ENCODE measurements around the gene WDR44. TPM values are rescaled to one million over a fixed set of nuclear protein-coding genes. Genes with fewer than 3 reads are reported as not detected.

Gene WDR44
- total and polyA plus RNA-seq, 10 of the 15 experiments (the other 5 are each of a cell fraction or from before 2014, with no cell fraction given), result 3.4 to 14.0 (median 11.6) TPM

- no peak for TF ChIP-seq EP300 (IDR thresholded peaks at IDR 0.05; ENCODE audit: borderline replicate concordance in 1 of 2, control insufficient read depth in 1 of 2, low read depth in 2 of 2, low read length in 2 of 2)
Observed at GRCh38 chrX:118420462-118420861, 74.6 kb downstream of the WDR44 start (continued).

DNA sequence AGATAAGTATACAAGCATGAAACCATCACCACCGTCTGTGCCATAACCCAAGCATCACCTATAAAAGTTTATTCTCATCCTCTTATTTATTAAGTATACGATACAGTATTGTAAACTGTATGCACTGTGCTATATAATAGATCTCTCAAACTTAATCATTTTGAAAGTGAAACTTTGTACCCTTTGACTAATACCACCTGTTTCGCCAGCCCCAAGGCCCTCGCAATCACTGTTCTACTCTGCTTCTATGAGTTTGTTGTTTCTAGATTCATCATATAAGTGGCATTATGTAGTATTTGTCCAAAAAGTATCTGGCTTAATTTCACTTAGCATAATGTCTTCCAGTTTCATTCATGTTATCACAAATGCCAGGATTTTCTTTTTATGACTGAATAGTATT is 77.7 kb downstream of the WDR44 start:
- Histone ChIP-seq H3K27ac (ENCODE audit: control insufficient read depth, insufficient read depth) (no peak overlapping the region), H3K9me3 (replicated peaks; ENCODE audit: control insufficient read depth, insufficient read depth, low read length) (no peaks in the 10 kb centered on the region), H3K9ac (ENCODE audit: control insufficient read depth, insufficient read depth, low read length) (no peak overlapping the region), H4K20me1 (ENCODE audit: control insufficient read depth, insufficient read depth) (no peaks in the 10 kb centered on the region), H3K4me3 (no peak overlapping the region), H3K79me2 (ENCODE audit: control insufficient read depth, insufficient read depth, low read length) (no peaks in the 10 kb centered on the region), H2AFZ (ENCODE audit: control insufficient read depth, low read depth, low read length) (no peak overlapping the region), H3K36me3 (ENCODE audit: control insufficient read depth in 2 of 2, insufficient read depth in 2 of 2, low read length in 1 of 2) (no peaks in the 10 kb centered on the region; a peak in 1 of 4 replicates), H3K27me3 (replicated peaks in 1 of 2; ENCODE audit: control insufficient read depth in 2 of 2, insufficient read depth in 2 of 2, low read length in 1 of 2) (no peaks in the 10 kb centered on the region), H3K4me2 (ENCODE audit: control insufficient read depth, insufficient read depth) (0 out of 2 replicates have a peak overlapping the region, but pooled peaks have one; percentile 17), H3K4me1 (ENCODE audit: control insufficient read depth, insufficient read depth, low read length) (no peaks in the 10 kb centered on the region)
- in situ Hi-C loops (cut with MboI) (no loop called here), intact Hi-C loops (cut with micrococcal nuclease; ENCODE audit: unreplicated experiment) (loop anchor here (5.0 kb wide), 1 partner anchor 76 kb away; the partner anchor contains the start of gene WDR44)
- no TSS peak for BruUV-seq (replicated peaks)
- FAIRE-seq (peak; percentile 68), DNase-seq (ENCODE audit: low read depth, low spot score) (peak; percentile 24), ATAC-seq (peak; percentile 98)
- 3% methylated on average over 4 of the region's 4 CpGs for WGBS (ENCODE audit: insufficient coverage, insufficient replicate concordance, low lambda C conversion rate, missing lambda C conversion rate)
- no peak for TF ChIP-seq ZNF24 (IDR thresholded peaks at IDR 0.05)
- TF ChIP-seq CREM (IDR thresholded peaks at IDR 0.05; ENCODE audit: low read depth), result peak; percentile 29; the same call in 1 of the 2 replicates
- no peak for TF ChIP-seq ATF3 (IDR thresholded peaks at IDR 0.05; ENCODE audit: borderline replicate concordance, extremely low read depth, low read depth, low read length)
- TF ChIP-seq KDM1A (IDR thresholded peaks at IDR 0.05; ENCODE audit: borderline replicate concordance), result no peak
- TF ChIP-seq NFIC (IDR thresholded peaks at IDR 0.05; ENCODE audit: low read depth, low read length), result 0 out of 2 replicates have a peak, but pooled peaks have one; percentile 21
- 0 out of 2 replicates have a peak, but pooled peaks have one; percentile 42 for TF ChIP-seq BCL11A (IDR thresholded peaks at IDR 0.05; ENCODE audit: low read depth, low read length)
- TF ChIP-seq JUNB (IDR thresholded peaks at IDR 0.05), result peak; percentile 94
- TF ChIP-seq RB1 (IDR thresholded peaks at IDR 0.05; ENCODE audit: borderline replicate concordance), result no peak
- peak; percentile 27; the same call in 1 of the 2 replicates for TF ChIP-seq RUNX3 (IDR thresholded peaks at IDR 0.05; ENCODE audit: low read length)
- no peak for TF ChIP-seq TBL1XR1 (IDR thresholded peaks at IDR 0.05; ENCODE audit: low read depth, low read length)
- peak; percentile 68 for TF ChIP-seq IRF4 (IDR thresholded peaks at IDR 0.05; ENCODE audit: low read depth, low read length)
- SMC1A ChIA-PET (ENCODE audit: uncharacterized antibody, unreplicated experiment), result no interaction called here
- RAD21 ChIA-PET (ENCODE audit: unreplicated experiment), result no interaction called here
- CTCF ChIA-PET, result no interaction called here
- POLR2A ChIA-PET, result no interaction called here

Measured in GM12878 (cell line).